OCI-LY1 (cell line): Measurements from ENCODE around the gene TUT1.

Experiments used
- H2AFZ ChIP-seq: fragments of 200-600 bp; sonication (generic), shearing (Covaris generic); 2 replicates; pipeline ENCODE4 v1.6.0; 2014; ENCODE audit warnings: antibody characterized with exemption, mild to moderate bottlenecking, low read length
- H3F3A ChIP-seq: fragments of 200-600 bp; sonication (generic), shearing (Covaris generic); 2 replicates; pipeline ENCODE4 v1.6.0; 2014; ENCODE audit warnings: mild to moderate bottlenecking, antibody characterized with exemption, low read length, moderate library complexity; ENCODE audit not compliant: insufficient read depth
- H3K27ac ChIP-seq: fragments of 200-600 bp; sonication (generic); 2 replicates; pipeline ENCODE4 v1.5.1; 2014; ENCODE audit warnings: low read length, mixed run types, mild to moderate bottlenecking, low read depth; ENCODE audit not compliant: poor library complexity, severe bottlenecking
- H3K27me3 ChIP-seq: fragments of 200-600 bp; sonication (generic); 2 replicates; pipeline ENCODE4 v1.6.0; 2014; ENCODE audit warnings: antibody characterized with exemption, mild to moderate bottlenecking, low read length, moderate library complexity; ENCODE audit not compliant: insufficient read depth
- H3K36me3 ChIP-seq: fragments of 200-600 bp; sonication (generic); 2 replicates; pipeline ENCODE4 v1.6.1; 2014; ENCODE audit warnings: mild to moderate bottlenecking, antibody characterized with exemption, low read length, moderate library complexity, mixed read lengths; ENCODE audit not compliant: insufficient read depth
- H3K4me1 ChIP-seq: fragments of 200-600 bp; sonication (generic); 2 replicates; pipeline ENCODE4 v1.5.1; 2014; ENCODE audit warnings: mild to moderate bottlenecking, low read length, moderate library complexity; ENCODE audit not compliant: insufficient read depth, severe bottlenecking
- H3K4me2 ChIP-seq: fragments of 200-600 bp; sonication (generic), shearing (Covaris generic); 2 replicates; pipeline ENCODE4 v1.6.1; 2014; ENCODE audit warnings: low read length
- H3K4me3 ChIP-seq: fragments of 200-600 bp; sonication (generic); 2 replicates; pipeline ENCODE4 v1.5.1; 2014; ENCODE audit warnings: low read length, low read depth, mild to moderate bottlenecking, mixed read lengths; ENCODE audit not compliant: poor library complexity, severe bottlenecking
- H3K79me2 ChIP-seq: fragments of 200-600 bp; shearing (Covaris generic); 2 replicates; pipeline ENCODE4 v1.6.1; 2016; ENCODE audit warnings: mixed run types, low read length, mixed read lengths; ENCODE audit not compliant: insufficient read depth
- H3K9ac ChIP-seq: fragments of 200-600 bp; sonication (generic), shearing (Covaris generic); 2 replicates; pipeline ENCODE4 v1.6.1; 2014; ENCODE audit warnings: mild to moderate bottlenecking, low read length, mixed read lengths
- H3K9me2 ChIP-seq: fragments of 200-600 bp; sonication (generic), shearing (Covaris generic); 2 replicates; pipeline ENCODE4 v1.6.1; 2014; ENCODE audit warnings: low read depth, mild to moderate bottlenecking, low read length, mixed read lengths
- H3K9me3 ChIP-seq: fragments of 200-600 bp; shearing (Covaris generic); 2 replicates; pipeline ENCODE4 v1.6.1; 2014; ENCODE audit warnings: low read length, mixed read lengths
- H4K20me1 ChIP-seq: fragments of 200-600 bp; sonication (generic), shearing (Covaris generic); 2 replicates; pipeline ENCODE4 v1.6.0; 2016; ENCODE audit warnings: mild to moderate bottlenecking, low read length; ENCODE audit not compliant: insufficient read depth
- CTCF ChIP-seq: fragments of 200-600 bp; sonication (generic), shearing (Covaris generic); IDR thresholded peaks from 2 replicates; pipeline ENCODE4 v1.5.1; 2017; ENCODE audit warnings: mild to moderate bottlenecking, antibody characterized with exemption, low read length, moderate library complexity, mixed read lengths
- EZH2 ChIP-seq: fragments of 200-600 bp; sonication (generic), shearing (Covaris generic); IDR thresholded peaks from 2 replicates; pipeline ENCODE4 v1.8.0; 2017; ENCODE audit warnings: borderline replicate concordance, mixed run types, mild to moderate bottlenecking, antibody characterized with exemption, low read length, moderate library complexity, mixed read lengths

Gene TUT1

GRCh38 chr11:62603776-62604299 is 12.5 kb upstream of the TUT1 start:
- Histone ChIP-seq H3K4me1 (peaks cover 35% of the 10 kb centered on the region), H3K27me3 (no peaks in the 10 kb centered on the region), H3K9me2 (no peaks in the 10 kb centered on the region), H3K79me2 (peaks cover 21% of the 10 kb centered on the region), H3K4me3 (no peak overlapping the region), H3K9ac (no peak overlapping the region), H3K27ac (no peak overlapping the region), H3K4me2 (no peak overlapping the region), H2AFZ (no peak overlapping the region), H3F3A (no peaks in the 10 kb centered on the region), H3K36me3 (peaks cover 68% of the 10 kb centered on the region), H3K9me3 (no peaks in the 10 kb centered on the region), H4K20me1 (no peaks in the 10 kb centered on the region)
- TF ChIP-seq CTCF (no peak), EZH2 (no peak)

- TF ChIP-seq CTCF (no peak), EZH2 (no peak)
- Histone ChIP-seq H3K4me1 (peaks cover 39% of the 10 kb centered on the region), H3K4me3 (no peak overlapping the region), H3K4me2 (no peak overlapping the region), H3K27ac (no peak overlapping the region), H3K9me3 (no peaks in the 10 kb centered on the region), H3K36me3 (peaks cover 76% of the 10 kb centered on the region), H3K9ac (no peak overlapping the region), H3K79me2 (peaks cover 27% of the 10 kb centered on the region), H2AFZ (no peak overlapping the region), H3K27me3 (no peaks in the 10 kb centered on the region), H3K9me2 (no peaks in the 10 kb centered on the region), H3F3A (no peaks in the 10 kb centered on the region), H4K20me1 (no peaks in the 10 kb centered on the region)
Observed at GRCh38 chr11:62603072-62603408, 11.7 kb upstream of the TUT1 start.

DNA sequence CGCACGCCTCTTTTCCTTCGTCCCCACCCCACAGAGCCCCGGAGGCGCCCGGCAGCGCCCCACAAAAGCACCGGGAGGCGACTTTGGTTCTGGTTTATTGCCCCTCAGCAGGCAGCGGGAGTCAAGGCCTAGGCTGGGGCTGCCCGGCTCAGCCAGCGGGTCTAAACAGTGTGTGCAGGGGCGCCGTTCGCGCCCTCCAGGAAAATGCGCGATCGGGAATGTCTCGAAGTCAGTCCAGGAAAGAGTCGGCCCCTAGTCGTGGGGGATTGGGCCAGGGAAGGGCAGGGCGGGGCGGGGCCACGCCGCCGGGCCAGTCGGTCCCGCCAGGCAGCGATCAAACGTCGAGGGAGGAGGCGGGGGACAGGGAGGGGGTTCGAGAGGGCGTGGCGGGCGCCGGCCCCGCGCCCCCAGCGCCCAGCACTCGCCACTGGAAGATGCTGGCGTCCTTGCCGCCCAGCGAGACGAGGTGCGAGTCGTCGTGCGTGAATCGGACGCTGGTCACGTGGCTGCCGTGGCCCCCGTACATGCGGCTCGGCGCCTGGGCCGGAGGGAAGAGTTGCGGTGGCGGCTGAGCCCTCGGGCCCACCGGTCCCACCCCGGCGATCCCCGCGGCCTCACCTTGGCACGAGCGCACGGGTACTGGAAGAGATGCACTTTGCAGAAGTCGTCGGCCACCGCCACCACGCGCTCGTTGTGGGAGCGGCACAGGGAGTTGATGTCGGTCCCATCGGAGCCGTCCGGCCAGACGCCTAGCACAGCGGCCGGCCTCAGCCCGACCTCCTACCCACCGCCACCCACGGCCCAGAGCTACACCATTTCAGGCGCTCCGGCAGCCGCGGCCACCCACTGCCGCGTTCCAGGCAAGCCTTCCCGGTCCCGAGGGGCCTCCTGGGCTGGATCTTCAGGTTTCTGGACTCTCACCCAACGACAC is 11.1 kb upstream of the TUT1 start:
- H3K4me3 ChIP-seq, result peak overlapping the region; percentile 34
- H3K9me3 ChIP-seq, result no peaks in the 10 kb centered on the region
- no peak overlapping the region; the same call in 1 of the 2 replicates for H3K9ac ChIP-seq
- H3K27ac ChIP-seq, result peak overlapping the region; percentile 63
- no peaks in the 10 kb centered on the region for H3F3A ChIP-seq
- peaks cover 33% of the 10 kb centered on the region for H3K4me1 ChIP-seq
- no peak overlapping the region for H2AFZ ChIP-seq
- TF ChIP-seq CTCF (no peak), EZH2 (no peak)
- no peaks in the 10 kb centered on the region for H3K9me2 ChIP-seq
- peak overlapping the region; percentile 37 for H3K4me2 ChIP-seq
- peaks cover 27% of the 10 kb centered on the region for H3K79me2 ChIP-seq
- H3K27me3 ChIP-seq, result no peaks in the 10 kb centered on the region
- H4K20me1 ChIP-seq, result no peaks in the 10 kb centered on the region
- H3K36me3 ChIP-seq, result peaks cover 82% of the 10 kb centered on the region
